Measurements from ENCODE around the gene FSTL5.

GRCh38 chr4:161702287-161702686 lies 461.5 kb downstream of the FSTL5 start:
- TF ChIP-seq, protein P1, sequence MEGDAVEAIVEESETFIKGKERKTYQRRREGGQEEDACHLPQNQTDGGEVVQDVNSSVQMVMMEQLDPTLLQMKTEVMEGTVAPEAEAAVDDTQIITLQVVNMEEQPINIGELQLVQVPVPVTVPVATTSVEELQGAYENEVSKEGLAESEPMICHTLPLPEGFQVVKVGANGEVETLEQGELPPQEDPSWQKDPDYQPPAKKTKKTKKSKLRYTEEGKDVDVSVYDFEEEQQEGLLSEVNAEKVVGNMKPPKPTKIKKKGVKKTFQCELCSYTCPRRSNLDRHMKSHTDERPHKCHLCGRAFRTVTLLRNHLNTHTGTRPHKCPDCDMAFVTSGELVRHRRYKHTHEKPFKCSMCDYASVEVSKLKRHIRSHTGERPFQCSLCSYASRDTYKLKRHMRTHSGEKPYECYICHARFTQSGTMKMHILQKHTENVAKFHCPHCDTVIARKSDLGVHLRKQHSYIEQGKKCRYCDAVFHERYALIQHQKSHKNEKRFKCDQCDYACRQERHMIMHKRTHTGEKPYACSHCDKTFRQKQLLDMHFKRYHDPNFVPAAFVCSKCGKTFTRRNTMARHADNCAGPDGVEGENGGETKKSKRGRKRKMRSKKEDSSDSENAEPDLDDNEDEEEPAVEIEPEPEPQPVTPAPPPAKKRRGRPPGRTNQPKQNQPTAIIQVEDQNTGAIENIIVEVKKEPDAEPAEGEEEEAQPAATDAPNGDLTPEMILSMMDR (IDR thresholded peaks at IDR 0.05): no peak
- no peak for TF ChIP-seq POLR2A (IDR thresholded peaks at IDR 0.05)
